Left lobe of liver (tissue), 2 donors: ENCODE results near the gene PIEZO2. TPM values are rescaled to one million over a fixed set of nuclear protein-coding genes. Genes with fewer than 3 reads are reported as not detected.
A peak's percentile ranks its signal among the peaks of the same experiment; 100 is the strongest.

Source experiments
- ATAC-seq: fragments of 200-7000 bp; cut with Tn5 transposase; one replicate; pipeline ENCODE4 v1.9.1; 2020; ENCODE audit warnings: mild to moderate bottlenecking, moderate library complexity
- DNase-seq: peaks from one replicate; pipeline ENCODE4 v3.0.0-alpha.2; 2020; ENCODE audit warnings: low spot score
- total RNA-seq: library from RNA; stranded (reverse); gene quantifications from one replicate; pipeline ENCODE4 v1.2.1, GENCODE V29; 2021
- donor health status: DM: no; HTN: no; CAD: no; lungs with moderate emphysema.
- donor health status: DM: no; HTN: yes; CAD: no.

The PIEZO2 gene
- total RNA-seq, 1 donor from 2014 or later, result 7.3 TPM

- ATAC-seq (peak; percentile 21), DNase-seq (no peak)
Measured at GRCh38 chr18:11035376-11035775, 114.0 kb downstream of the PIEZO2 start.

DNA sequence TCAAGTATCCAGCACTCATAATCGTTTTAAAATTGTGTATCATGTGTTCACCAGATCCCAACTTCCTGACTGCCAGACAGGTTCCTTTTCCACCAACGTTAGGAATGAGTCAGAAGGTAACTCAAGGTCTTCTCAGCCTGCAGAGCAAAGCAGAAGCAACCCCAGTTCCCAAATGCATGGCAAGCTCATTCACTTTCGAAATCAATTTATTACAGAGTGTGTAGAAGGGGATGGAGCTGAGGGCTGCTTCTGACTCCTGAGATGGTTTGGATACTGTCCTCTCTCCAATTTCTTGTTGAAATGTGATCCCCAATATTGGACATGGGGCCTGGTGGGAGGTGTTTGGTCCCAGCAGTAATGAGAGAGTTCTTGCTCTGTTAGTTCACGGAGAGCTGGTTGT, 114.5 kb downstream of the PIEZO2 start:
- DNase-seq, result no peak
- peak; percentile 39 for ATAC-seq

DNA sequence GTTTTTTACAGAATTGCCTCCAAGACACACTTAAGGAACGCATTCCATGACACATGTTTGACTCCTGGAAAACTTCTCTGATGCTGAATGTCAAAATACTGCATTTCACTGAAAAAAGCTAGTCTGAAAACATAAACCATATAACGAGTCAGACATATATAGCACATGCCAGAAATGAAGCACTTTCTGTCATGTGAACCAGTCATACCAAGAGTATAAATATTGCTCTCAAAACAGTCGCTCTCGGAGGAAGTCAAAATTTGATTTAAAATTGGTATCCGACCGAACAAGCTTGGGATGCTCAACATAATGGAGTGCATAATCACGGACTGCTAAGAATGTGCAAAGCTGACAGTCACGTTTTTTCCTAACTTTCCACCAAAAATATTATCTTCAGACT, 115.9 kb downstream of the PIEZO2 start:
- DNase-seq (no peak), ATAC-seq (no peak)

DNA sequence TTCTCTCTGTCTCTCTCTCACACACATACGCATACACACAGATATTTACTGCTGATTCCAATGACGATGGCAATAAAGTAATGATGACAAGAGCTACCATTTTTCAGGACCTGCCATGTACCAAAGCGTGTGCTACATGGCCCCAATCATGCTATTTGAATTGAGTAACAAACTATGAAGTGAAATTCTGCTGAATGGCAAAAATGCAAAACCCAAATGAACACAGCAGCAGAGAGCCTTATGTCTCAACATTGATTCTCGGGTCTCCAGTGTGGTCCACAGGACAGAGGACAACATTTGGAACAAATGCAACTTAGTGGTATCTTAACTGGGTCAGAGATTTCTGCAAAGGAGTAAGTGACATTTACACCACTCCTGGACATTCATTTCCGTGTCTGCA, 117.4 kb downstream of the PIEZO2 start:
- ATAC-seq (no peak), DNase-seq (no peak)

- ATAC-seq (peak; percentile 89), DNase-seq (peak; percentile 69)
Measured at GRCh38 chr18:11029021-11029420, 120.3 kb downstream of the PIEZO2 start.

DNA sequence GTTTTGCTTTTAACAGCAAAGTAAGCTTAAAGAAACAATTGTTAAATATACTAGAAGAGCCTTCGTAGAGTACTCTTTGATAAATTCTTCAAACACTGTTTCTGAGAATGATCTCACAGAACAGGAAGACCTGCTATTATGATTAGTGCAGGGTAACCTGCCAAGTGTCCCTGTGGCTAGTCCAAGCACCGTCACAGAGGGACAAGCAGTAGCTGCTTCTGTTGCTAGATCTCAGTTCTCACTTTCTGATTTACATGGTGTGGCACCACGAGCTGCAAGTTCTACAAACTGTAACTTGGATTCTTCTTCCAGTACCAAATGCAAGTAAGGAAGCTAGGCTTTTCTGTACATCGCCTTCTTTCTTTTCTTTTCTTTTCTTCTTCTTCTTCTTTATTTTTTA, 121.5 kb downstream of the PIEZO2 start:
- peak; percentile 60 for ATAC-seq
- DNase-seq, result no peak

DNA sequence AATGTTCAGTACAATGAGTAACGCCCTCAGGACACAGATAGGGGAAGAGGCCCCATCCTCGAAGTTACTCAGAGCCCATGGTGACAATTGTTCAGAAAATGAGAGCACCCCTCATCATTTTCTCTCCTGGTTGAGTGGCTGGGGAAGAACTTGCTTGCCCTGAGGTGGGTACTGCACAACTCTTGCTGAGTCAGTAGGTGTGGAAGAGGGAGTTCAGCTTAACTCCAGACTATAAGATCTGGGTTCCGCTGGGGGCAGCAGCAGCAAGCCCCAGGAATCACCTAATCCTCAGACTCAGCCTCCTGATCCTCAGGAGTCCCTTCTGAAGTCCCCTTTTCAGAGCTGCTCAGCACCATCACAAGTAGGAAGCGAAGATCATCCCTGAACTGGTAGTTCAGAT, 123.7 kb downstream of the PIEZO2 start:
- ATAC-seq, result no peak
- no peak for DNase-seq

DNA sequence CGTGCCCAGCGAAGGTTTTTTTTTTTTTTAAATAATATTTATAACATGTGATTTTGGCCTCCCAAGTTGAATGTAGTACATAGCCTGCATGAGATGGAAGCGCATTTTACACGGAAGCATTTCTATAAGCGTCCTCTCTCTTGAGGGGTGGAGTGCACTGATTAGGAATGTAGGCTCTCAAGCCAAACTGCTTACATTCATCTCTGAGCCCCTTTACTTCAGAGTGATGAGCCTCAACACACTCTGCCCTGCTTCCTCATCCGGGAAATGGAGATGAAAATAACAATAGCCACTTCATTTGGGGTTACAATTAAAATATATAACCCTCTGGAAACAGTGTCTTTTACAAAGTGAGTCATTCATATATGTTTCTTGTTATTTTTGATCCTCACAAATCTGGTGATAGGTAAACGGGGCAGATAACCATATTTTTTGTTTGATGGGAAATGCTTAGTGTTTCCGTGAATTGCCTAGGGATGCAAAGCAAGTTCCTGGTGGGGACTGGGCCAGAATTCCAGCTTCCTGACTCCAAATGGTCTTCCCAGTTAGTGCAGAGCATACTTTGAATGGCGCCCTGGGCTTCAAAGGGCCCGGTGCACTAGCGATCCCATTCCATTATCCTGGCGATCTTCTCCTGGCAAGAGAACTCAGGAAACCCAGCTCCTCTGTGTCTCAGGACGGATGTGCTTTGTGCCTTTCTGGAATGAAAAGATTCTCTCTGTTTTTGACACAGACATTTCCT, 124.3 kb downstream of the PIEZO2 start:
- DNase-seq (no peak), ATAC-seq (peak; percentile 29)

DNA sequence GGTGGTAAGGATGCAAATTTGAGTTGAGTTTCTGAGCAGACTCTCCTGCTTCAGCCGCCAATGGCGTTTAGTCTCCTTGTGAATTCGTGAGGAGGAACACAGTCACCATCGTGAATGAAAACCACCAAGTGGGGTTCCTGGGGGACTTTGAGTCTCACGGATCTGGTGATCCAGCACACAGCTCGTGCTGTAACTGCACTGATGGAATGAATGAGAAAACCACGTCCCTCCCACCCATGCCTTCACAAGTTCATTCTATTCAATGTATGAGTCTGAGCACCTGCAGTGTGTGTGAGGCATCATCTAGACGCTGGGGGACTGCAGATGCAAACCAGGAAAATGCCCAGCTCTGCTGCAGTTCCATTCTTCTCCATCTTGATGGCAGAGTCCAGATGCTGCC, 127.9 kb downstream of the PIEZO2 start:
- no peak for ATAC-seq
- no peak for DNase-seq

- no peak for ATAC-seq
Measured at GRCh38 chr18:11020877-11021414, 128.4 kb downstream of the PIEZO2 start.

DNA sequence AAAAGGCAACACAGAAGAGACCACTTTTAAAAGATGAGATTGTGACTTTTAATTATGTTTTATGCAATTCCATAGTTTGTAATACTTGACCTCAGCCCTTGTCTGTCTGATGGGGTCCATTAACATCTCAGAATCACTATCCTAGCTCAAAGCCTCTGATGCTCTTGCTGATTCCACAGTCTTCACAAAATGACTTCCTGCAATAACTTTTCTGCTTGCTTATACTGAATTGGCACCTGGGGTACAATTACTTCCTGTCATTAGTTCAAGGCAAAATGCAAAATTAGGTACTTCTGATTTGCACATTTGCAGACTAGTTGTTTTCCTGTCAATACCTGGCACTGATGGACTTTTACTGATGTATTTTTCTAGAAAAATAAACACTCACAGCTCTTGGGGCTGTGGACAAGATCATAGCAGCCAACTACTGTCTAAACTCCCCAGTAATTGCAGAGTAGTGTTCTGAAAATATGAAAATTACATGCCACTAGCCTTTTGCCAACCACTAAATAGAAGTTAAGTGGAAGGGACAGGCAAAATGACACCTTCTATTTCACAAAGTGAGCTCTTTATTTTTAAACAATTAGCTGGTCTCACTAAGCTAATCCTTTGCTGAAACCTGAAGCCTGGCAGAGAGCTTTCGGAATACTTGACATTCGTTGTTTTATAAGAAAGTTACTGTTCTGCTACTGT, 129.1 kb downstream of the PIEZO2 start:
- DNase-seq (no peak), ATAC-seq (no peak)

More at GRCh38 chr18:11020877-11021414, 128.4 kb downstream of the PIEZO2 start:
- DNase-seq, result no peak

- no peak for DNase-seq
- no peak for ATAC-seq
Measured at GRCh38 chr18:11019295-11020105, 129.9 kb downstream of the PIEZO2 start.

DNA sequence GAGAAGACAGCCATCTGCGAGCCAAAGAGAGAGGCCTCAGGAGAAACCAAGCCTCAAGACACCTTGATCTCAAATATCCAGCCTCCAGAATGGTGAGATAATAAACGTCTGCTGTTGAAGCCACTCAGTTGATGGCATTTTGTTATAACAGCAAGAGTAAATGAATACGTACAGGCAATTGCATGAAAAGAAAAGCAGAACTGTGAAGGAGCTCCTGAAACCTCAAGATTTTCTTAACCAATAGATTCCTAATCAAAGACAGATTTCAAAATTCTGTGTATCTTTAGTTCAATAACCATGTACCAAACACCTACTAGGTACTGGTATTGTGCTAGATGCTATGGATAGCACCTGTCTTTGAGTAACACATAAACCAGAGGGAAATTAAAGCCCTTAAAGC, 139.5 kb downstream of the PIEZO2 start:
- ATAC-seq (no peak), DNase-seq (no peak)

- no peak for ATAC-seq
- DNase-seq, result no peak
Measured at GRCh38 chr18:11009147-11009546, 140.2 kb downstream of the PIEZO2 start.

- ATAC-seq (no peak), DNase-seq (no peak)
Measured at GRCh38 chr18:11008505-11008904, 140.9 kb downstream of the PIEZO2 start.

- DNase-seq (peak; percentile 63), ATAC-seq (peak; percentile 95)
Measured at GRCh38 chr18:11005528-11005927, 143.8 kb downstream of the PIEZO2 start.

- ATAC-seq, result no peak
- no peak for DNase-seq
Measured at GRCh38 chr18:11004951-11005350, 144.4 kb downstream of the PIEZO2 start.

- DNase-seq, result no peak
- no peak for ATAC-seq
Measured at GRCh38 chr18:11004294-11004693, 145.1 kb downstream of the PIEZO2 start.

DNA sequence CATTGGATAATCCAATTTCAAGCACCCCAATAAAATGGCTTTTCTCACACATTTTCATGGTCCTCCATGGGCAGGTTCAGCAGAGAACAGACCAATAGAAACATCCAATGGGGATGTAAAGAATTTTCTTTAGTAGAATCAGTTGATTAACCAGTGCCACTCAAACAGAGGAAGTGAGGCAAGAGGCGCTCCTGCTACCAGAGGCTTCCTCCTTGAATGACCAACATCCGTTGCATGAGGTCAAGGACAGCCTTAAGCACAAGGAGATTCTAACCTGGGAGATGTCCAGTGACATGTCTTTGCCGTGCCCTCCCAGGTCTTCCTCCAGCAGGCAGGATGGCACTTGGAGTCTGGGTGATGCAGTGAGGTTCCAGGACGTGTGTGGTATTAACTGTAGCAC, 146.6 kb downstream of the PIEZO2 start:
- ATAC-seq (no peak), DNase-seq (no peak)

- no peak for ATAC-seq
- DNase-seq, result no peak
Measured at GRCh38 chr18:11002277-11002676, 147.1 kb downstream of the PIEZO2 start.

GRCh38 chr18:11000071-11000470, 149.3 kb downstream of the PIEZO2 start:
- DNase-seq (no peak), ATAC-seq (no peak)
